ENCODE results near the gene CDKAL1.

The CDKAL1 gene

GRCh38 chr6:20793174-20793573, 258.9 kb downstream of the CDKAL1 start:
- DNase-seq (ENCODE audit: low spot score) = no peak
- TF ChIP-seq CTCF (IDR thresholded peaks at IDR 0.05; ENCODE audit: extremely low read depth, insufficient read depth, missing control alignments) = no peak
- in situ Hi-C loops (cut with MboI; ENCODE audit: low pct_unique_long_range_greater_than_20kb, low sequenced_read_pairs, unreplicated experiment) = no loop called here

GRCh38 chr6:20797597-20797996, 263.3 kb downstream of the CDKAL1 start:
- TF ChIP-seq CTCF (IDR thresholded peaks at IDR 0.05; ENCODE audit: extremely low read depth, insufficient read depth, missing control alignments) = no peak
- no peak for DNase-seq (ENCODE audit: low spot score)
- in situ Hi-C loops (cut with MboI; ENCODE audit: low pct_unique_long_range_greater_than_20kb, low sequenced_read_pairs, unreplicated experiment) = no loop called here

GRCh38 chr6:20800229-20800628, 266.0 kb downstream of the CDKAL1 start:
- TF ChIP-seq CTCF (IDR thresholded peaks at IDR 0.05; ENCODE audit: extremely low read depth, insufficient read depth, missing control alignments) = no peak
- DNase-seq (ENCODE audit: low spot score) = no peak
- in situ Hi-C loops (cut with MboI; ENCODE audit: low pct_unique_long_range_greater_than_20kb, low sequenced_read_pairs, unreplicated experiment) = no loop called here

GRCh38 chr6:20800653-20801052, 266.4 kb downstream of the CDKAL1 start:
- no peak for DNase-seq (ENCODE audit: low spot score)
- in situ Hi-C loops (cut with MboI; ENCODE audit: low pct_unique_long_range_greater_than_20kb, low sequenced_read_pairs, unreplicated experiment) = no loop called here
- no peak for TF ChIP-seq CTCF (IDR thresholded peaks at IDR 0.05; ENCODE audit: extremely low read depth, insufficient read depth, missing control alignments)

- in situ Hi-C loops (cut with MboI; ENCODE audit: low pct_unique_long_range_greater_than_20kb, low sequenced_read_pairs, unreplicated experiment) = no loop called here
- no peak for DNase-seq (ENCODE audit: low spot score)
- no peak for TF ChIP-seq CTCF (IDR thresholded peaks at IDR 0.05; ENCODE audit: extremely low read depth, insufficient read depth, missing control alignments)
These were observed 267.3 kb downstream of the CDKAL1 start for GRCh38 chr6:20801595-20801994.

- DNase-seq (ENCODE audit: low spot score) = no peak
- in situ Hi-C loops (cut with MboI; ENCODE audit: low pct_unique_long_range_greater_than_20kb, low sequenced_read_pairs, unreplicated experiment) = no loop called here
- no peak for TF ChIP-seq CTCF (IDR thresholded peaks at IDR 0.05; ENCODE audit: extremely low read depth, insufficient read depth, missing control alignments)
These were observed 268.3 kb downstream of the CDKAL1 start for GRCh38 chr6:20802596-20802995.

- no peak for TF ChIP-seq CTCF (IDR thresholded peaks at IDR 0.05; ENCODE audit: extremely low read depth, insufficient read depth, missing control alignments)
- DNase-seq (ENCODE audit: low spot score) = peak; percentile 10
- in situ Hi-C loops (cut with MboI; ENCODE audit: low pct_unique_long_range_greater_than_20kb, low sequenced_read_pairs, unreplicated experiment) = no loop called here
These were observed 270.8 kb downstream of the CDKAL1 start for GRCh38 chr6:20805021-20805420.
